Activated CD4-positive, alpha-beta T cell treated with anti-CD3 and anti-CD28 coated beads, Interleukin-10, Interleukin-2, amounts not matched to agents 100 ng/mL and 50 ng/mL, durations not matched to agents 16 hours and 8 hours (primary cell): Measurements from ENCODE around the gene NMU.
"Not testable (repeated sequence)": the region's sequence is repeated elsewhere in the genome, so short reads cannot be mapped to it uniquely, and the experiment has no call there.

Experiments used
- DNase-seq: peaks from one replicate; pipeline ENCODE4 v3.0.0-alpha.2; 2020

The NMU gene

GRCh38 chr4:55553441-55554201 is 82.5 kb downstream of the NMU start:
- peak; percentile 49 for DNase-seq

- not testable (repeated sequence) for DNase-seq
Observed at GRCh38 chr4:55551964-55552363, 84.1 kb downstream of the NMU start.

DNA sequence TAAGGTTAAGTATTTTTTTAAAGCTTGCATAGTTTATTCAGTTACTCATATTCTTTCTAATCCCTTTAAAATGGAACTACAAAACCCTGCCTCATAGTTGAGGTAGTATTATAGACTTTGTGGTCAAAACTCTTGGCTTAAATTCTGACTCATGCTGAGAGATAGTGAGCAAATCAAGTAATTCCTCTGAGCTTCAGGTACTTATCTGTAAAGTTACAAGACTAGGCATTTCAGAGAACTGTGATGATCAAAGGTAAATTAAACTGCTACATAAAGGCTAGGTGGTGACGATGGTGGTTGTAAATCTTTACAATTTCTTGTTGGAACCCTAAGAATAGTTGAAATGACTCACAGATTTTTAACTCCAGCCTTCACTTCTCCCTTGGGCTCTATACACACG is 86.2 kb downstream of the NMU start:
- DNase-seq, result peak; percentile 76

- no peak for DNase-seq
Observed at GRCh38 chr4:55547918-55548317, 88.2 kb downstream of the NMU start.

DNA sequence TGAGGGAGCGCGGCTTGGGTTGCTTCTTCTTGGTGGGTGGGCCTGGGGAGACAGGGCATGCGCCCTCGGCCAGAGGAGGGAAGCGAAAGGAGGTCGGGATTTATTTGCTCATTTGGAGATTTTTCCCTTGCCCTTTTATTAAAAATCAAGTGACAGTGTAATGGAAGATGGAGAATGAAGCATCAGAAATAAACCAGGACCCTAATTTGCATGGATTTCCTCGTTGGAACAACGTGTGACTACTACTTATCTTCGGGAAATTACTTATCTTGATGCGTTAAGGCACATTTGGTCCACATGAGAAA is 88.7 kb downstream of the NMU start:
- no peak for DNase-seq

GRCh38 chr4:55546756-55547465 is 89.2 kb downstream of the NMU start, which contains the start of gene CLOCK:
Gene CLOCK (minus strand): TSS chr4:55546909. CDS start chr4:55482785, 64,124 bp downstream.
- DNase-seq, result peak; percentile 87

- DNase-seq, result no peak
Observed at GRCh38 chr4:55546506-55546755, 89.7 kb downstream of the NMU start.

DNA sequence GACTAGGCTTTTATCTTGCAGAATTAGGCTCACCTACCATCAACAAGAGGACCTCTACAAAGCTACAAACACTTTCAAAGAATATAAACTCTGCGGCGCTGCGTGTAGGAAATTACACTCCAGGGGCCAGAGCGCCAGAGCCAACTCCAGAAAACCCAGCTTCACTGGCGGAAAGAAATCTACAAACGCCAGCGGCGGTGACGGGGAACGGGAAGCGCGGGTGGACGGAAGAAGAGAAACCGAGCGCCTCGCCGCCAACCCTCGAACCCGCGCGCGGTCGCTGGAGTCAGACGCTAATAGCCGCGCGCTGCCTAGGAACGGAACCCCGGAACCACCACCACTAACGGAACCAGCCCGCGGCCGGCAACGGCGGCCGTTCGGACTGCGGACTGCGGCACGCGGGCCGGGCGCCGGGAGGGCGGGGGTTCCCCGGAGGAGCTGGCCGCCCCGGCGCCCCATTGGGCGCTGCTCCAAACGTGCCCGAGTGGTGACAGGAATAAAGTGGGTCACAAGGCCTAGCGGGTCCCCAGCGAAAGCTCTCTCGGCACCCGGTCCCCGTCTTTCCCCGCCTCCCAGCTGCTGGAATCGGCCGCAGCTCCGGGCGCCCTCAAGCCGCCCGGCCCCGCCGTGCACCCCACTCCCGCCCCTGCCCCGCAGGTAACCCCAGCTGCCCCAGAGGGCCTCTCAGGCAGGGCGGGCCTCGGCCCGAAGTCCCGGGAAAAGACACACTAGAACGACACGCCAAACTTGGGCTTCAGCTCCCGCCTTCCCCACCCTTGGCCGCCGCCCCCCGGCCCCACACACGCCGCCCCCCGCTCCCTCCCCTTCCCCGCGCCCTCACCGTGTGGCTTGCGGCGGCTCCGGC is 90.2 kb downstream of the NMU start:
- DNase-seq, result peak; percentile 75
